ENCODE data around the gene MGMT.

- TF ChIP-seq ZBTB33 (IDR thresholded peaks at IDR 0.05) (no peak), CTCF (IDR thresholded peaks at IDR 0.05; ENCODE audit: low read depth, low read length, missing input control) (no peak), JUND (IDR thresholded peaks at IDR 0.05) (no peak), REST (IDR thresholded peaks at IDR 0.05) (no peak), GABPA (IDR thresholded peaks at IDR 0.05 in 1 of 2, conservative IDR thresholded peaks at IDR 0.05 in 1 of 2) (no peak), SP1 (IDR thresholded peaks at IDR 0.05) (no peak), MAX (IDR thresholded peaks at IDR 0.05) (no peak)
These were observed 230.6 kb downstream of the MGMT start for GRCh38 chr10:129697463-129698247.

Measured in liver (tissue), 3 donors.